CD4-positive, alpha-beta T cell treated with Interleukin-17A for 1 hour (primary cell): ENCODE measurements around the gene EFNA1.
"Not testable (repeated sequence)": the region's sequence is repeated elsewhere in the genome, so short reads cannot be mapped to it uniquely, and the experiment has no call there.

ENCODE experiments used
- DNase-seq: peaks from one replicate; pipeline ENCODE4 v3.0.0-alpha.2; 2020

EFNA1 gene

DNA sequence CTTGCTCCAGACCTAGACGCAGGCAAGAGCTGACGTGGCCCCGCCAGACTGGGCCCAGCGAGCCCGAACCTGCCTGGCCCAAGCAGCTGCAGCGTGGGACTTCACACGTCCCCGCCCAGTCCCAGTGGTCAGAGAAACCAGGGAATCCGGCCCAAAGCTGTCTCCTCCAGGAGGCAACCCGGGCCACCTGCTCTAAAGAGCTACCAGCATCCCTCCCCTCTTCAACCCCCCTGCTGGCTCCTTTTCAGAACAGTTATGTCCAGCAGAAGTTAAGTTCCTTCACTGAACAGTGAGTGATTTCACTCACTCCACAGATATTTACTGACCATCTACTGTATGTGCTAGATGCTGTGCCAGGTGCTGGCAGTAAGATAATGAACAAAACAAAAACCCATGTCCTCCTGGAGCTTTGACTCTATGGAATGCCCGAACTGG is 2.1 kb upstream of the EFNA1 start:
- DNase-seq = no peak

DNA sequence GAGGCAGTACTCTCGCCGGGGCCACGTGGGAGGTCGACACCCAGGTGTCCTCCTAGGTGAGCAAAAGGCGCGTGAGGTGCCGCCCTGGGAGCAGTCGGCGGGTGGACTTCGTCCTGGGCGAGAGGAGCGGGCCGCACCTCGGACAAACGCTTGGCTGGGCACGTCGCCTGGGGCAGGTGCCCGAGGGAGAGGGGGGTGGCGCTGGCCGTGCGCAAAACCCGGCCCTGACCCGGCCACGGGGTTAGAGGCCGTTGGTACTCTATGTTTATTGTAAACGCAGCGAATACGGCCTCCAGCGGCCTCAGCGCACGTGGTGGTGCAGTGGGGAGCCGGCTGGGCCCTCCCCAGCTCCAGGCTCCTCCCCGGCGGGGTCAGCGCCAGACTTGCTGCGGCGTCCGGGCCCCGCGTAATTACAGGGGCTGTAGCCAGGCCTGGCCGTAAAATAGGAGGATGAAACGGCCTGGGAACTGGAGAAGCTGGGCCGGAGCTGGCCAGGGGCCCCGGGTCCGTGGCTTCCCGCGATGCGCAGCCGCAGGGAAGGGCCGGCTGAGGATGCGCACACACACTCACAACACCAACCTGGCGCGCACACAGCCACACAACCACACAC is 1.6 kb upstream of the EFNA1 start:
- no peak for DNase-seq

DNA sequence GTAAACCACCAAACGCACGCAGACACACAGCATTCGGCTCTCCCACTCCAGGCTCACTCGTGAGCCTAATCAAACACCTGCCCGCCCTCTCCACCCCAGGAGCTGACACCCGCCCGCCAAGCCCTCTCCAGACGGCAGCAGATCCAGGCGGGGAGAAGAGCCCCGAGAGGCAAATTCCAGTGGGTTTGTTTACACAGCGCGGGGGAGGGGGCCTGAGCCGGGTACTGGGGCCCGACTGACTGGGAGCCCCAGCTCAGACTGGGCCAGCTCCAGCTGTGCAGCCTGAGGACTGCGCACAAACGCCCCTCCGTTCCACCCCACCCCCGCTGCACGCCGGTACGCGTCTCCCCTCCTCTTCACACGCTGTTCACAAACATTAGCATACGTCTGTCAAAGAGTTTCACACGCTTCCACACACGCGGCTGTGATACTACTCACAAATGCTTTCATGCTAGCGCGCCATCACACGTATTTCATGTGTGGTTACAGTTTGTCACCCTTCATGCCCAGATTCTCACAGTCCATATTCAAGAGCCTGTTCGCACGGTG is 1.0 kb upstream of the EFNA1 start:
- peak; percentile 45 for DNase-seq

DNA sequence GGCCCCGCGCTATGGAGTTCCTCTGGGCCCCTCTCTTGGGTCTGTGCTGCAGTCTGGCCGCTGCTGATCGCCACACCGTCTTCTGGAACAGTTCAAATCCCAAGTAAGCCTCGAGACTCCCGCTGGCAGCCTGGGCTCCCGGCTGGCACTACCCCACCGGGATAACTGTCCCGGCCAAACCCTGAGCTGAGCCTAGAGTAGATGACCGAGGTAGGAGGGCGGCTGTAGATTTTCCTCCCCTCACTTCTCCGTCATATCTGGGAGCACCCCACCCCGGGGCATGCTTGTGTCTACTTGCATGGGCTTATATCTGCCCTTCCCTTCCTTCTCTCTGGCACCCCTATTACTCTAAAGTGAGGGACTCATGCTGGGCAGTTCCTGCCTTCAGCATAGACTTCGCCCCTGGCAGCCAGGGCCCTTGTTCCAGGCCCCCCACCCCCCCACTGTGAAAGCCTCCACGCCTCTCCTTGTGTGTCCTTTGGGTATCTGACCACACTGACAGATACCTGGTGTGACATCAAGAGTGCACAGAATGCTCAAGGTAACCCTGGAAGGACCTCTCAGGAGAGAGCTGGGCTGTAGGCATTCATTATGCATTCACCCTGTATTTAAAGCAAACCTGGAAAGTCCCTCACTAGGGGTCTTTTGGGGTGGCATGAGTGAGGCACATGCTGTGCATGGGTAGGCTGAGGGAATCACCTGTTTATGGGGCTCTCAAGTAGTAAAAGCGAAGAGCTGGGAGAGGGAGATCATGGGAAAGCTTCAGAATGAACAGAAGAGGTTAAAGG is 485 bp downstream of the EFNA1 start:
- DNase-seq = no peak

DNA sequence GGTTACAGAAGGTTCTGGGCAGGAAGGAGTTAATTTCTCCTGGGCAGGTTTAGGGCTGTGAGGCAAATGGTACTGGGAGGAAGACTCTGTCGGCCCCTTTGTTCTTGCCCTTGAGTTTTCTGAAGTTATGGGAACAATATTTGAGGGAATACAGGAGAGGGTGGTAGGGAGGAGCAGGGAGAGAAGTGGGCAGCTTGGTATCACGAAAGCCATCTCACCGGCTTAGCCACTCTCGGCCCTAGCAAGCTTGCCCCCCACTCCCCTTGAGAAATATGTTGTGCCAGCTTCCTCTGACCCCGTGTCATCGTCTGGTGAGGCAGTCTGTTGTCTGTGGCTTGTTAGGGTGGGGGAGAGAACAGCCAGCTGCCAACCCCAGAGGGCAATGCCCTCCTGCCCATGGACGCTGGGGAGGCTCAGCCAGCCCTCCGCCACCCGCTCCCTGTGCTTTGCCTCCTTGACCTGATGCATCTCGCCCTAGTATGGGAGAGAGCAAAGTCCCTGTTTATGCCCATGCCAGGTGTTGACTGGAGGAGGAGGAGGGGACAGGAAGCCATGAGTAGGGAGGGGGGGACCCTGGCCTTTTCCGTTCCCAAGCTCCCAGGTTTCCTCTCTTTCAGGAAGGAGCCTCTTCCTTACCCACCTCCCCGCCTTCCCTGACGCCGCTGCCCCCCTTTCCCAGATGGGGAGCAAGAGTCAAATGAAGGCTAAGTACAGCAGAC is 1.2 kb downstream of the EFNA1 start:
- peak; percentile 25 for DNase-seq

DNA sequence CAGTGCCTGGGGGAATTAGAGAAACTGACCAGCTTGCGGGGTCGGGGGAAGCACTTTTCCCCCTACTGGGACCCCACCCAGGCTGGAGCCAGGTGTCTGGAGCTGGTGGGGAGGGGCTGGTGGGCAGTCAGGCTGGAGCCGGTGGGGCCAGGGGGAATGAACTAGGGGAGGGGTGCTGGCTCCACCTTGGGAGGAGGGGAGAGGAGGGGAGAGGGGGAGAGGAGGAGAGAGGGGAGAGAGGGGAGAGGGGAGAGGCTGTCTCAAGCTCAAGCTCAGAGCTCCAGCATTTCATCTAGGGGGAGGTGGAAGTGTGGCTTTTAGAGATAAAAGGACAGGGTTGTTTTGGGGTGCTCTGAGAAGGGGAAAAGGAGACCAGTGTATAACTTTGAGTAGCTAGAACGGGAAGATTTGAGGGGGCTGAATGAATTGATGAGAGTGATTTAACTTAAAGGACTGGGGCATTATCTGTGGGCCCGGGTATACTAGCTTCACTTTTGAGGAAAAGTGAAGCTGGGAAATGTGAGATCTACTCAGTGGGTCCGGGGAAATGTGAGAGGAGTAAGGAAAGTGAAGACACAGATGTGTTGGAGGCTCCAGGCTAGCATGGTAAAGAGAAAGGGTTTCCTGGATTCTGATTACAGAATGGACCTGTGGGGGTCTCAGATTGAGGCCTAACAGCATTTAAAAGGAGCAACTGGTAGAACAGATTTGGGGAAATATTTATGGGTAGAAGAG is 2.8 kb downstream of the EFNA1 start:
- DNase-seq = no peak

DNA sequence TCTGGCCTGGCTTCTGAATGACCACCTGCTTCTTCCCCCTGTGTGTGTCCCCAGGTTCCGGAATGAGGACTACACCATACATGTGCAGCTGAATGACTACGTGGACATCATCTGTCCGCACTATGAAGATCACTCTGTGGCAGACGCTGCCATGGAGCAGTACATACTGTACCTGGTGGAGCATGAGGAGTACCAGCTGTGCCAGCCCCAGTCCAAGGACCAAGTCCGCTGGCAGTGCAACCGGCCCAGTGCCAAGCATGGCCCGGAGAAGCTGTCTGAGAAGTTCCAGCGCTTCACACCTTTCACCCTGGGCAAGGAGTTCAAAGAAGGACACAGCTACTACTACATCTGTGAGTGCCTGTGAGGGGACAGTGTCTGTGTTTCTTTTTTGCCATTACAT is 3.6 kb downstream of the EFNA1 start:
- DNase-seq = no peak

DNA sequence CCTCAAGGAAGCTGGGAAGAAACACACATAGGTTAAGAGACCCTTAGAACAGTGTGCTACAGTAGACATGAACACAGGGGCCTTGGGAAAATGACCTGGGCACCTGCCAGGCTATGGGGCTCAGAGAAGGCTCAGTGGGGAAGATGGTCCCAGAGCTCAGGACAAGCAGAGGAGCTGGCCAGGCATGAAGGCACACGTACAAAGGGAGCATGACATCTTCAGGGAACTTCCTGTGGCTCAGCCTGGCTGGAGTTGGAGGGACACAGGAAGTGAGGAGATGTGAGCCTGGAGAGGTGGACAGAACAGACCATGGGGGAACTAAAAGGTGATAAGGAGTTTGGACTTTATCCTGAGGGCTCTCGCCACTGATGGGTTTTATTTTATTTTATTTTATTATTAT is 4.2 kb downstream of the EFNA1 start:
- DNase-seq = no peak

DNA sequence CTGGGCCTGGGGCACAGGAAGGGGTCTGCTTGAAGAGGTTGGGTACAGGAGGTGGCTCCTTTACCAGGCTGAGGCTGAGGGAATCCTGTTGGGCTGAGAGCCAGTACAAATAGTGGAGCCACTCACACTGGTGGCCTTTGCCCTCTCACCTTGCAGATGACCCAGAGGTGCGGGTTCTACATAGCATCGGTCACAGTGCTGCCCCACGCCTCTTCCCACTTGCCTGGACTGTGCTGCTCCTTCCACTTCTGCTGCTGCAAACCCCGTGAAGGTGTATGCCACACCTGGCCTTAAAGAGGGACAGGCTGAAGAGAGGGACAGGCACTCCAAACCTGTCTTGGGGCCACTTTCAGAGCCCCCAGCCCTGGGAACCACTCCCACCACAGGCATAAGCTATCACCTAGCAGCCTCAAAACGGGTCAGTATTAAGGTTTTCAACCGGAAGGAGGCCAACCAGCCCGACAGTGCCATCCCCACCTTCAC is 6.2 kb downstream of the EFNA1 start:
- DNase-seq = no peak

DNA sequence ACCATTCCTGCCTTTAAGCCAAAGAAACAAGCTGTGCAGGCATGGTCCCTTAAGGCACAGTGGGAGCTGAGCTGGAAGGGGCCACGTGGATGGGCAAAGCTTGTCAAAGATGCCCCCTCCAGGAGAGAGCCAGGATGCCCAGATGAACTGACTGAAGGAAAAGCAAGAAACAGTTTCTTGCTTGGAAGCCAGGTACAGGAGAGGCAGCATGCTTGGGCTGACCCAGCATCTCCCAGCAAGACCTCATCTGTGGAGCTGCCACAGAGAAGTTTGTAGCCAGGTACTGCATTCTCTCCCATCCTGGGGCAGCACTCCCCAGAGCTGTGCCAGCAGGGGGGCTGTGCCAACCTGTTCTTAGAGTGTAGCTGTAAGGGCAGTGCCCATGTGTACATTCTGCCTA is 6.6 kb downstream of the EFNA1 start:
- DNase-seq = no peak

DNA sequence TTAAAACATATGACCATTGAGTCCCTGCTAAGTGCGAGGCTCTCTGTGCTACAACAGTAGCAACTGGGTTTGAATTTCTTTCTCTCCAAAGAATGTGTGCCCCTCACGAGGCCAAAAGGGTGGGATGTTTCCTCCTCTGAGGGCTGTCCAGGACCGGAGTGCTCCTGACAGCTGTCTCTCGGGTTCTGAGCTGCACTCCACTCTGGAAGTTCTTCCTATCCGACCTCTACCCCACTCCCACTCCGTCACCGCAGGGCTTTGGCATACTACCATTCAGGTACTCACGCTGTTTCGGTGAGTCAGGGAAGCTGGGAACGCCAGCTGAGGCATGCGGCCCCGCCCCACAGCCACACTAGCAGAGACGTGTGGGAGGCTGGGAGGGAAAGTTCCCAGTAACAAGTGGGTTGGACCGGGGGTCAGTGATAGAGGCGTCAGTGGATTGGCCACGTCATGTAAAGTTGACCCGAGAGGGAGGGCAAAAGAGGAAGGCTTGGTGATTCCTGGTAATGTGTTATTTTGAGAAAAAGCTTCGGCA is 7.3 kb downstream of the EFNA1 start:
- peak; percentile 56 for DNase-seq

DNA sequence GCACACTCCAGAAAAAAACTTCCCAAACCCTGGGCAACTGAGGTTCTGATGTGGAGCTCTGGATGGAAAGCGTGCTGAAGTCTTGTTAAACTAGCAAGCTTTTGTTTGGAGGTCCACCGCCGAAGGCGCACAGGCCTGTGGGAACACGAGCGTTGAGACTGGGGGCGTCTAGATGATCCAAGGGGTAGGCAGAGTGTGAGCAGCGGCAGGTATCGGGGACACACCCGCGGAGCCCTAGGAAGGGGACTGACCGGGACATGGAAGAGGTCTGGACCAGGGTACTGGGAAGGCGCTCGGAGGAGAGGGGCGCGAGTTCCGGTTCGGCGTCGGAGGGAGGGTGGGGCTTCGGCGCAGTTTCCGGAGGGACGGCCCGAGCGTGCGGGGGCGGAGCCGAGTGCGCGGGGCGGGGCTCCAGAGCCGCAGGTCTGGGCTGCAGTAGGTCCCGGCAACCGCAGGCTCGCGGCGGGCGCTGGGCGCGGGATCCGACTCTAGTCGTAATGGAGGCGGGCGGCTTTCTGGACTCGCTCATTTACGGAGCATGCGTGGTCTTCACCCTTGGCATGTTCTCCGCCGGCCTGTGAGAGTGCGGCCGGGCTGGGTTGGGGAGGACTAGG is 7.8 kb downstream of the EFNA1 start, which contains the start of gene SLC50A1:
Gene SLC50A1 (plus strand): TSS at position 438 of the 614 bp plus-strand sequence. CDS start 60 bp downstream, at position 498.
- peak; percentile 93 for DNase-seq

DNA sequence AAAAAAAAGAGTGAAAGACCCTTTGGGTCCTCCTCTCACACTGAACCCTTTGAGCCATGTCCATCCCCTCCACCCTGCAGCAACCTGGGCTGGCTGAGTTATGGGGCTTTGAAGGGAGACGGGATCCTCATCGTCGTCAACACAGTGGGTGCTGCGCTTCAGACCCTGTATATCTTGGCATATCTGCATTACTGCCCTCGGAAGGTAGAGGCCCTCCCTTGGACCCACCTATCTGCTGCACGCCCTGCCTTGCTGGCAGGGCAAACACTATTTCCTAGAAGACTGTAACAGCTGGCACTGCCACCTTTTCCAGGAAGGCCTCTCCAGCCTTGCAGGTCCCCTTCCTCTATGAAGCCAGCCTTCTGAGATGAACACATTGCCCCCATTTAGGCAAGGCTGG is 9.1 kb downstream of the EFNA1 start:
- DNase-seq = peak; percentile 14

DNA sequence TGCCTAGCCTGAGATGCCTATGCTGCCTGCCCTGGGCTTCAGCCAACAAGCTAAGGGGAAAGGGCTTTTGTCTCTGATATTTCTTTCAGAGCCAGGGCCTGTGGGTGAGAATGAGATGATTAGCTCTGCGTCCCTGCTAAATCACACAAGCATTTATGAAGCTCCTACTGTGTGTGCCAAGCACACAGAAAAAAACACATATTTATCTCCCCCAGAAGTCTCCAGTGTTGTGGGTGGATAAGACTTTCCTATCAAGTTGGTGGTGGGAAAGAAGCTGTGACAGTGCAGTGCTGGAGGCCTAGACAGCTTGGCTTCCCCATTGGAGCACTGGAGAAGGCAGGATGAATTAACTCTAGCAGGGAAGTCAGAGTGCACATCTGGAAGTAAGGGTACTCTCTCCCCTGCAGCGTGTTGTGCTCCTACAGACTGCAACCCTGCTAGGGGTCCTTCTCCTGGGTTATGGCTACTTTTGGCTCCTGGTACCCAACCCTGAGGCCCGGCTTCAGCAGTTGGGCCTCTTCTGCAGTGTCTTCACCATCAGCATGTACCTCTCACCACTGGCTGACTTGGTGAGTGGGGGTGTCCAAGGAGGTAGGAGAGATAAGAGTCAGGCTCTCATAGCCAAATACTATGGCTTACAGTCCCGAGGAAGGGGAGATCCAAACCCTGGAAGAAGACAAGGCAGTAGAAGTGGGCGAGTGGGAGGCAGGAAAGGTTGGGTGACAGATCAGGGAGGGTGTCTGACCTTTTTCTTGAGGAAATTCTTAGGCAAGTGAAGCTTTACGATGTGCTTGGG is 9.7 kb downstream of the EFNA1 start:
- no peak for DNase-seq

DNA sequence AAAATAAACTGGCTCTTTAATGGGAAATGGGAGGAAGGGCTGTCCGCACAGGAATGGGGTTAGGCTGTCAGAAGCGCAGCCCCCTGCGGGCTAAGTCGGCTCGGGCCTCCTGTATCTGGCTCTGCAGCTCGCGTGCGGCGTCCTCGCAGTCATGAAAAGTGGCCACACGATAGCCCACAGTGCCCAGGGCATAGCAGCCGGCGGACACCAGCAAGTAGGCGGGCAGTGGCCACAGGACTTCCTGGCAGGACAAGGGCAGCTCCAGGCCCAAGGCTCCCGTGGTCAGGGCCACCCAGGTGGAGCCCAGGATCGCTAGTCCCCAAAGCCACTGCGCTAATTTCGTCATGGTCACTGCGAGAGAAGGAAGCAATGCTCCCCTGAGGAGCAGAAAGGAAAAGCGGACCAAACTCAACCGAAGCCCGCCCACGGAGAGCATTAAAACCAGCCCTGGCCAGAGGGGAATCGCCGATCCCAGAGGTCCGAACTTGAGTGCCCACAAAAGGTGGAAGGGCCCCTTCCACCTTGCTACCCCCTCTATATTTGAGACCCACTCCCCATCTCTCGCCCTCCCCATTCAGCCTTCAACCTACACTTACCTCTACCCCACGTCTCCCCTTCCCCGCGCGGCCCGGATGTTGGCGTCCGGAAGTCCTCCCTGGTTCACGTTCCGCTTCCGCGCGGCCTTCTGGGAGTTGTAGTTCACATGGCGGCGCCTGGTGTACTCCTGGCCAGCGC is 12.4 kb downstream of the EFNA1 start, which contains the start of gene DPM3:
Gene DPM3 (minus strand): TSS at position 637 of the 735 bp plus-strand sequence. CDS start 291 bp downstream, at position 346.
- peak; percentile 89 for DNase-seq

DNA sequence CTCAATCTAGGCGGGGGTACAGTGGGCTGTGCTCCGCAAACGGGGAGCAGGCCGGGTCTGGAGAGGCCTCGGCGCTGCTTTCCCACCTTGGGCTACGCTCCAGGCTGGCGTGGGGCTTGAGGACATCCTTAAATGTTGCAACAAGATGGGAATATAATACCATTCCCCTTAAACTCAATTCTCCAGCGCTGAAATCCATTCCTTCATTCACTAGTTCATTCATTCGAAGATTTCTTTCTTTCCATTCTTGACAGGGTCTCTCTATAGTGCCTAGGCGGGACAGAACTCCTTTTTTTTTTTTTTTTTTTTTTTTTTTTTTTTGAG is 12.9 kb downstream of the EFNA1 start:
- DNase-seq = no peak

DNA sequence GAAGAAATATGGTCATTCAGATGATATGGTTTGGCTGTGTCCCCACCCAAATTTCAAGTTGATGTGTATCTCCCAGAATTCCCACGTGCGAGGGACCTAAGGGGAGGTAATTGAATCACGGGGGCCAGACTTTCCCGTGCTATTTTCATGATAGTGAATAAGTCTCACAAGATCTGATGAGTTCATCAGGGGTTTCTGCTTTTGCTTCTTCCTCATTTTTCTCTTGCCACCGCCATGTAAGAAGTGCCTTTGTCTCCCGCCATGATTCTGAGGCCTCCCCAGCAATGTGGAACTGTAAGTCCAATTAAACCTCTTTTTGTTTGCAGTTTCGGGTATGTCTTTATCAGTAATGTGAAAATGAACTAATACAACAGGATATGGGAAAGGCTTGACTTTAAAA is 14.1 kb downstream of the EFNA1 start:
- no peak for DNase-seq

DNA sequence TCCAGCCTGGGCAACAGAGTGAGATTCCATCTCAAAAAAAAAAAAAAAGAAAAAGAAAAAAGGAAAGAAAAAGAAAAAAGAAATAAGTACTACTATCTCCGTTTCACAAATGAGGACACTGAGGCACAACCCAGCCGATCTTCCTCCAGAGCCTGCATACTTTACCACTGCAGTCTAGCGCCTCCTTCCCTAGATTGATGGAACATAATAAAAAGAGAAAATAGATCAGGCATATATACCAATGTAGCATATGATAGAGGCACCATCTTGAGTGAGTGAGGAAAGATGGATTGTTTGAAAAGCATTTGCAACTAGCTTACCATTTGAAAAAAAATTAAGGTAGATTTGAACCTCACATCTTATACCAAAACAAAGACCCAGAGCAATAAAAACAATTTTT is 17.8 kb downstream of the EFNA1 start:
- DNase-seq = no peak

DNA sequence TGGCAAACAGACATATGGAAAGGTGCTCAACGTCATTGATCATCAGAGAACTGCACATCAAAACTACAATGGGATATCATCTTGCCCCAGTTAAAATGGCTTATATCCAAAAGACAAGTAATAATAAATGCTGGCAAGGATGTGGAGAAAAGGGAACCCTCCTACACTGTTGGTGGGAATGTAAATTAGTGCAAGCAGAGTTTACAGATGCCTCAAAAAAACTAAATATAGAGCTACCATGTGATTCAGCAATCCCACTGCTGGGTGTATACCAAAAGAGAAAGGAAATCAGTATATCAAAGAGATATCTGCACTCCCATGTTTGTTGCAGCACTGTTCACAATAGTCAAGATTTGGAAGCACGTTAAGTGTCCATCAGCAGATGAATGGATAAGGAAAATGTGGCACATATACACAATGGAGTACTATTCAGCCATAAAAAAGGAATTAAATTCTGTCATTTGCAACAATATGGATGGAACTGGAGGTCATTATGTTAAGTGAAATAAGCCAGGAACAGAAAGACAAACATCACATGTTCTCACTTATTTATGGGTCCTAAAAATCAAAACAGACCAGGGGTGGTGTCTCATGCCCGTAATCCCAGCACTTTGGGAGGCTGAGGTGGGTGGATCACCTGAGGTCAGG is 28.4 kb downstream of the EFNA1 start:
- DNase-seq = not testable (repeated sequence)

DNA sequence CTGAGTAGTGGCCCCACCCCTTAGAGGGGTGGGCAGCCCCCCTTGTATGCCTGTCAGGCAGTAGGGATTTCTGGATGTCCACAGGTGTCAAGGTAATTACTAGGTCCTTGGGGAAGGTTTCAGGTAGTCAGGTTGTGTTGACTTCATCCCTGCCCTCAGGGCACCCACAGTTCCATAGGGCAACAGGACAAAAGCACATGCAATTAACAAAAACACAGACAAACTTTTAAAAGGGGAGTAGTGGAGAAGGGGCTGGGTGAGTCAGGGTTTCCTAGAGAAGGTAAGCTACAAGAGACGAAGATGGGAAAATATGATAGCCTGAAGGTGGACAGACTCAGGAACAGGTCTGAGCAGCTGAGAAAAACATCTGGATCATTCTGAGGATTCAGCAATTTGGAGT is 31.3 kb downstream of the EFNA1 start:
- DNase-seq = no peak
